Astrocyte of the cerebellum (primary cell): ENCODE results near the gene WWOX.

Source experiments
- DNase-seq: peaks from one replicate; pipeline ENCODE4 v3.0.0-alpha.2; 2011; ENCODE audit warnings: low read depth
- H3K4me3 ChIP-seq: 2 replicates; pipeline ENCODE4 v1.5.1; 2011; ENCODE audit warnings: mild to moderate bottlenecking, low read depth, low read length, moderate library complexity
- in situ Hi-C: cut with HindIII; loops from 2 replicates; pipeline ENCODE4 v1.10.0; 2017; ENCODE audit warnings: low sequenced_read_pairs
- TF ChIP-seq, protein P1 (sequence below): IDR thresholded peaks from 2 replicates; pipeline ENCODE4 v1.5.1; 2012; ENCODE audit warnings: low read length, low read depth, moderate library complexity, mild to moderate bottlenecking; ENCODE audit errors: missing control alignments

Gene WWOX

DNA sequence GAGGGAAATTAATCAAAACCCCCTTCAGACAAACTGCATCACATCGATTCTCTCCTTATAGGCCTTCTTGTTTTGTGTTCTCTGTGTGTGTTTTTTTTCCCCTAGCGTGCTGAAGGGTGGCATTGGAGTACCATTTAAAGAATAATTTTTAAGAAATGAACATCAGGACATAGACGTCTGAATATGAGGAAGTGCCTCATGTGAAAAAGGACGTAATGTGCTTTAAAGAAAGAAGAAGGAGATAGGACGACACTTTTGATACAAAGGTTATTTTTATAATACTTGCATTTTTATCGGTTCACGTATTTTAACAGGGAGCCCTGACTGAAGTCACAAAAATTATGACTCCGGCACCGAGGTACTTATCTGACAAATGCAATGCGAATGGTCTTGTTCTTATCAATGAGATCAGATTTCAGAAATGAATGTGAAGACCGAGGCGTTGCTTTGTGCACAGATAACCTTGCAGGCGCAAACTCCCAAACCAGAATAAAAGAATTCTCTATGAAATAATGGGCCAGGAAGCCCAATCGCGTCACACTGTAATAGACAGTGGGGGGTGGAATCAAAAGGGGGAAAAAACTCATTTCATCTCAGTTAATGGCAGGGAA is 894.8 kb downstream of the WWOX start:
- TF ChIP-seq, protein P1, sequence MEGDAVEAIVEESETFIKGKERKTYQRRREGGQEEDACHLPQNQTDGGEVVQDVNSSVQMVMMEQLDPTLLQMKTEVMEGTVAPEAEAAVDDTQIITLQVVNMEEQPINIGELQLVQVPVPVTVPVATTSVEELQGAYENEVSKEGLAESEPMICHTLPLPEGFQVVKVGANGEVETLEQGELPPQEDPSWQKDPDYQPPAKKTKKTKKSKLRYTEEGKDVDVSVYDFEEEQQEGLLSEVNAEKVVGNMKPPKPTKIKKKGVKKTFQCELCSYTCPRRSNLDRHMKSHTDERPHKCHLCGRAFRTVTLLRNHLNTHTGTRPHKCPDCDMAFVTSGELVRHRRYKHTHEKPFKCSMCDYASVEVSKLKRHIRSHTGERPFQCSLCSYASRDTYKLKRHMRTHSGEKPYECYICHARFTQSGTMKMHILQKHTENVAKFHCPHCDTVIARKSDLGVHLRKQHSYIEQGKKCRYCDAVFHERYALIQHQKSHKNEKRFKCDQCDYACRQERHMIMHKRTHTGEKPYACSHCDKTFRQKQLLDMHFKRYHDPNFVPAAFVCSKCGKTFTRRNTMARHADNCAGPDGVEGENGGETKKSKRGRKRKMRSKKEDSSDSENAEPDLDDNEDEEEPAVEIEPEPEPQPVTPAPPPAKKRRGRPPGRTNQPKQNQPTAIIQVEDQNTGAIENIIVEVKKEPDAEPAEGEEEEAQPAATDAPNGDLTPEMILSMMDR = no peak

DNA sequence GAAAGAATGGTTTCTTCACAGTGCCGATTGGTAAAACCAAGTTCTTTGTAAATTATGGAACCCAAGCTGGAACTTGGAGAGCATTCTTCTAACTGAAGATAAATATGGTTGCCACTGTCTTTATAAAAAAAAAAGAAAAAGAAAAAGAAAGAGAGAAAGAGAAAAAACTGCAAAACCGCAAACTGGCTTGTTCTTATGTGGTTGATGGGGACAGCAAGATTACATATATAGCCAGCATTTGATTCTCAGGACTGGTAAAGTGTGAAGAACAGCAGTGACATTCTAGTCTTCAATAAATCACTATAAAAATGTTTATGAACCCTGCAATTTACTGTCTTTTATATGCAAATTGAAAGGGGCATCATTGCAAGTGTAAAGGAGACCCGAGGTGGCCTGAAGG is 896.0 kb downstream of the WWOX start:
- no peak for DNase-seq
- in situ Hi-C loops = no loop called here
- no peak overlapping the region for H3K4me3 ChIP-seq
- TF ChIP-seq, protein P1 = no peak

More for the DNA sequence above, 894.8 kb downstream of the WWOX start:
- DNase-seq = no peak
- H3K4me3 ChIP-seq = no peak overlapping the region
- in situ Hi-C loops = no loop called here

DNA sequence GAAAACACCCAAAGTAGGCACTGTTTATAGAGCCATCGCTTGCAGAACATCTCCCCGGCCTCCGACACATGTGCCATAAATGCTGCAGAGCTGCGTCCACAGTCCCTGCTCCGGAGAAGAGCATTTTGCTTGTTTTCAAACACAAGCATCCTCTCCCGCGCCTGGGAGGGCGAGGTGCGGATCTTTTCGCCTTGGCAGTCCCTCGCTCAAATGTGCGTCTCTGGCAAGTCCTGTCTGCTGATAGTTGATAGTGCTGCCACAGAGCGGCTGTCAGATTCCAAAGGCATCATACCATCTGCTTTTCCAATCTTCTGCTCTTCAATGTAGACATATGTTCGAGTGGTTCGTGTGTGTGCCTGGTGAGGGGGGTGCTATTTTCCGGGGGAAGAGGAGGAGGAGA is 897.3 kb downstream of the WWOX start:
- in situ Hi-C loops = no loop called here
- TF ChIP-seq, protein P1 = no peak
- no peak for DNase-seq
- no peak overlapping the region for H3K4me3 ChIP-seq

DNA sequence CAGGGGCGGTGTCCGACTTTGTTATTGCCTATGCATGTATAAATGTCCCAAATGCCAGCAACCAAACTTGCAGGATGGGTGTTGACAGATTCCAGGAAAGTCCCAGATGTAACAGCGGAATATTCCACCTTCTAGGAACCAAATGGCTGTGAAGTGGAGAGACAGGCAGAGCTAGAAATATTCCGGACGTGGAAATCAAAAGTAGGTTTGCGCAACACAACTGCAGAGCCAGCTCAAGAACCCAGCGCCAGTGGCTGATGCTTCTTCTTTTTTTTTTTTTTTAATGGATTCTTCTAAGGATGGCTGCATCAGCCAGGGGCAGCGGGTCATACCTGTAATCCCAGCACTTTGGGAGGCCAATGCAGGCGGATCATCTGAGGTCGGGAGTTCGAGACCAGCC is 899.4 kb downstream of the WWOX start:
- H3K4me3 ChIP-seq = no peak overlapping the region
- no peak for DNase-seq
- TF ChIP-seq, protein P1 = no peak
- in situ Hi-C loops = no loop called here

DNA sequence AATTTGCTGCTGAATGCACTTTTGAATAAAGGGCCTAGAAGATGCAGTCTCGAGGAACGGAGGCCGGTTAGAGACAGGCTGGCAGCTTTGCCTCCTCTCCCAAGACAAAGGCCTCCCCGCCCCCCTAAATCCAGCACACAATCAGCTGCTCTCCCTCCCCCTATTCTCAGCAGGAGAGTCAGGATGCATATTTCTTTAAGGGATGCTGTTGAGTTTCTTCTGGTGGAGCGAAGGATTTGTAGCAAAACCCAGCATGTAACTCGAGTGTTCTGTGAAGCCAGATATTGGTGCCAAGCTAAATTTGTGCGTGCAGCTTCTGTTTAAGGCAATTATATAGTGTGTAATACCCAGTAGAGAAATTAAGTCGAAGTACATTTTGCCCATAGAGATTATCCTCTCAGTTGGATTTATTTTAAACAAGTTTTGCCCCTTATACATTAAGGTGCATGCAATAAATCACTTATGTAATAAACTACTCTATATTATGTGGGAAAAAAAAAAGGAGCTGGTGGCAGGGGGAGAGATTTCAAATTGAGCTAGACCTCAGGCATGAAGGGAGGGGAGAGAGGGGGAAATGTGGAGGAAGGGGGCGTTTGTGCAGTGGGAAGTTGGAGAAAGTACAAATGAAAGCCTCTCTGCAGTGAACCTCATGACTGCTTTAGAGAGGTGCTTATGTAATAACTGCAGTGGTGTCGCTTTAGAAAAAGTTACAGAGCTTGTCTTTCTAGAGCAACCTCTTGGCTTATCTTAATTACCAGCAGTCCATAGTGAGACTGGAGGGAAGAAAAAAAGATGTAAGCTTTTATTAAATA is 901.9 kb downstream of the WWOX start:
- TF ChIP-seq, protein P1 = no peak
- no peak overlapping the region for H3K4me3 ChIP-seq
- DNase-seq = no peak
- in situ Hi-C loops = no loop called here

DNA sequence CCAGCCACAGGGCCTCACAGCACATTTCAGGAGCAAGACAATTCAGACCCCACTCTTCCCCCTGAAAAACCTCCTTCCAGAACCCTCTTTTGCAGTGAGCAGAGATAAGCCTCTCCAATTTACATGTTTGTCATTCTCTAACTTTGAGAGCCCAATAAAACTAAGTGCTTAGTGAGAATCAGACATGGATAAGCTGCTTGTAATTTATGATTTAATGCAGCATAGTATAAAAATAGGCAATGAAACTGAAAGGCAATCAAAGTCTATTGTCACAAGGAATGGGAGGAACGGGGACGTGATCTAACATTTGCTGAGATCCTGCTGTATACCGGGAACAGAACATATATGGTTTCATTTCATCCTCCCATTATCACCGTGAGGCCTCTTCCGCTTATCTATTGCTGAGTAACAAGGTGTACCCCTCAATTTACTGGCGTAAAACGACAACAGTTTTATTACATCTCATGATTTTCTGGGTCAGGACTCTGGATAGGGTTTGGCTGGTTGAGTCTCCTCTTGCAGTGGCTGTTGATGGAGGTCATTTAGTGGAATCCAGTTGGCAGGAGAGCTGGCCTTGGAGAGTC is 903.7 kb downstream of the WWOX start:
- H3K4me3 ChIP-seq = no peak overlapping the region
- DNase-seq = no peak
- TF ChIP-seq, protein P1 = no peak
- in situ Hi-C loops = no loop called here
